Progenitor cell of endocrine pancreas (in vitro differentiated cells): ENCODE data around the gene SAFB2. TPM values are rescaled to one million over a fixed set of nuclear protein-coding genes. Genes with fewer than 3 reads are reported as not detected.

Experiments
- DNase-seq: peaks from one replicate; pipeline ENCODE4 v3.0.0; 2021; ENCODE audit warnings: low spot score; ENCODE audit not compliant: unreplicated experiment
- H3K27ac Mint-ChIP-seq: 2 replicates; pipeline ENCODE4 v1.8.0; 2021; ENCODE audit warnings: mild to moderate bottlenecking, moderate library complexity, mixed read lengths
- H3K27me3 Mint-ChIP-seq: 2 replicates; pipeline ENCODE4 v1.8.0; 2021; ENCODE audit warnings: mixed read lengths
- H3K36me3 Mint-ChIP-seq: 2 replicates; pipeline ENCODE4 v1.8.0; 2022; ENCODE audit warnings: mixed read lengths; ENCODE audit not compliant: insufficient read depth
- H3K4me1 Mint-ChIP-seq: 2 replicates; pipeline ENCODE4 v1.8.0; 2021; ENCODE audit warnings: low read depth, mixed read lengths
- H3K4me3 Mint-ChIP-seq: 2 replicates; pipeline ENCODE4 v1.8.0; 2021; ENCODE audit warnings: low read depth, mild to moderate bottlenecking, moderate library complexity, mixed read lengths
- H3K9me3 Mint-ChIP-seq: 2 replicates; pipeline ENCODE4 v1.8.0; 2021; ENCODE audit warnings: low read depth, mixed read lengths
- CTCF ChIP-seq: fragments of 200-600 bp; sonication (generic); IDR thresholded peaks from one replicate; pipeline ENCODE4 v1.5.0; 2021; ENCODE audit warnings: antibody characterized with exemption, mild to moderate bottlenecking; ENCODE audit not compliant: unreplicated experiment
- total RNA-seq: library from RNA; stranded (reverse); gene quantifications from 2 replicates; pipeline ENCODE4 v1.2.1, GENCODE V29; 2021

Gene SAFB2
- total RNA-seq, 1 donor from 2014 or later = 107 TPM

GRCh38 chr19:5644037-5644436, 21.5 kb upstream of the SAFB2 start:
- no peak for TF ChIP-seq CTCF
- Mint-ChIP-seq H3K27me3 (no peaks in the 10 kb centered on the region), H3K4me3 (no peak overlapping the region), H3K9me3 (no peaks in the 10 kb centered on the region), H3K36me3 (peaks cover 28% of the 10 kb centered on the region), H3K27ac (peak overlapping the region; percentile 86), H3K4me1 (peaks cover 3% of the 10 kb centered on the region)
- no peak for DNase-seq

- TF ChIP-seq CTCF = no peak
- Mint-ChIP-seq H3K4me3 (no peak overlapping the region), H3K4me1 (peaks cover 3% of the 10 kb centered on the region), H3K27me3 (no peaks in the 10 kb centered on the region), H3K36me3 (peaks cover 24% of the 10 kb centered on the region), H3K9me3 (no peaks in the 10 kb centered on the region), H3K27ac (peak overlapping the region; percentile 56)
- no peak for DNase-seq
Observed at GRCh38 chr19:5643060-5643459, 20.5 kb upstream of the SAFB2 start.

- Mint-ChIP-seq H3K9me3 (no peaks in the 10 kb centered on the region), H3K4me3 (no peak overlapping the region), H3K27ac (no peak overlapping the region), H3K36me3 (peaks cover 22% of the 10 kb centered on the region), H3K4me1 (peaks cover 3% of the 10 kb centered on the region), H3K27me3 (no peaks in the 10 kb centered on the region)
- DNase-seq = no peak
- no peak for TF ChIP-seq CTCF
Observed at GRCh38 chr19:5642204-5642603, 19.6 kb upstream of the SAFB2 start.

GRCh38 chr19:5641171-5641570, 18.6 kb upstream of the SAFB2 start:
- TF ChIP-seq CTCF = no peak
- peaks cover 12% of the 10 kb centered on the region for H3K36me3 Mint-ChIP-seq
- H3K4me1 Mint-ChIP-seq = peaks cover 3% of the 10 kb centered on the region
- DNase-seq = no peak
- H3K9me3 Mint-ChIP-seq = no peaks in the 10 kb centered on the region
- no peaks in the 10 kb centered on the region for H3K27me3 Mint-ChIP-seq
- H3K27ac Mint-ChIP-seq = no peak overlapping the region
- no peak overlapping the region for H3K4me3 Mint-ChIP-seq

- Mint-ChIP-seq H3K27ac (no peak overlapping the region), H3K9me3 (no peaks in the 10 kb centered on the region)
- no peak for TF ChIP-seq CTCF
Observed at GRCh38 chr19:5637971-5638370, 15.4 kb upstream of the SAFB2 start.

More at GRCh38 chr19:5637971-5638370, 15.4 kb upstream of the SAFB2 start:
- no peaks in the 10 kb centered on the region for H3K27me3 Mint-ChIP-seq
- H3K36me3 Mint-ChIP-seq = peaks cover 9% of the 10 kb centered on the region
- no peak for DNase-seq
- peaks cover 1% of the 10 kb centered on the region for H3K4me1 Mint-ChIP-seq
- no peak overlapping the region for H3K4me3 Mint-ChIP-seq
